ENCODE measurements around the gene RASAL3. TPM values are rescaled to one million over a fixed set of nuclear protein-coding genes. Genes with fewer than 3 reads are reported as not detected.

The RASAL3 gene
- polyA plus RNA-seq, 4 donors: 1.3 to 8.1 (median 3.0) TPM

DNA sequence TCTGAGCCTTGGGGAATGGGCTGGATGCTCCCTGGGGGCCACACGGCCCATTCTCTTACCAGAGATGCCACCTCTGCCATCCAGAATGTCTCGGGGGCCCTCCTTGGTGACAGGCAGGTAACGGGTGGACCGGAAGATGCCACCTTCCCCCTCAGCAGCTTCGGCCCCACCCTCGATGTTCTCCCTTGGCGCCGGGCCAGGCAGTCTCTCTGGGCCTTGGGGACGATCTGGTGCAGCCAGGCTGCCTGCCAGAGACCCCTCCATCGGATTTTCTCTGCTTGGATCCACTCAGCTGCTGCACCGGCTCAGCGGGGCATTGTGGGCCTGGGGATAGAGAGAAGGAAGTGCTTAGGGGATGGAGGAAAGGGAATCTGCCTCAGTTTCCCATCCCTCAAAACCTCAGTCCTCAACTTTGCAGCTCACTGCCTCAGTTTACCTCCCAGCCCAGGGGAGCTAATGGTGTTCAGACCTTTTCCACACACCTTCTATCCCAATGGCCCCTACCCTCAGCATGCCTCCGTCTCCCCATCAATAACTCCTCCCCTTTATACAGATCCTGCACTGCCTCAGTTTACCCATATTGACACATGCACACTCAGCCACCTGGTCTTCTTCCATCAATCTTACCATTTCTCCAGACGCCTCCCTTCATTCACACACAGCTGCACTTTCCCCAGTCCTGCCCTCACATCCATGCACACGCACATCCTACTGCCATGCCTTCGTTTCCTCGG, 16.1 kb downstream of the RASAL3 start:
- peaks cover 0 to 6% (median 0%) of the 10 kb centered on the region in 3 donors for H3K27me3 ChIP-seq (ENCODE audit: control insufficient read depth in 3 of 3, insufficient read depth in 3 of 3, low read length in 3 of 3)
- peaks cover 0 to 10% (median 3%) of the 10 kb centered on the region in 3 donors for H3K4me1 ChIP-seq (ENCODE audit: control insufficient read depth in 3 of 3, insufficient read depth in 2 of 3, low read depth in 1 of 3, low read length in 2 of 3)
- DNase-seq (no peak), FAIRE-seq (no peak)
- peak overlapping the region in 1 of 3 donors; percentile 49 for H3K4me3 ChIP-seq (ENCODE audit: low read depth in 1 of 3, low read length in 3 of 3)
- 54 to 61% (median 60%) methylated on average over 17 of the region's 17 CpGs for WGBS, 3 donors
- peaks cover 0 to 4% of the 10 kb centered on the region in 2 donors for H3K9me3 ChIP-seq (ENCODE audit: control insufficient read depth in 2 of 2, insufficient read depth in 1 of 2, low read depth in 1 of 2, low read length in 1 of 2)
- no peak overlapping the region for H3K27ac ChIP-seq (ENCODE audit: low read depth in 1 of 3, low read length in 2 of 3)
- H3K36me3 ChIP-seq (ENCODE audit: control insufficient read depth in 3 of 3, insufficient read depth in 2 of 3, low read depth in 1 of 3, low read length in 3 of 3): no peaks in the 10 kb centered on the region

DNA sequence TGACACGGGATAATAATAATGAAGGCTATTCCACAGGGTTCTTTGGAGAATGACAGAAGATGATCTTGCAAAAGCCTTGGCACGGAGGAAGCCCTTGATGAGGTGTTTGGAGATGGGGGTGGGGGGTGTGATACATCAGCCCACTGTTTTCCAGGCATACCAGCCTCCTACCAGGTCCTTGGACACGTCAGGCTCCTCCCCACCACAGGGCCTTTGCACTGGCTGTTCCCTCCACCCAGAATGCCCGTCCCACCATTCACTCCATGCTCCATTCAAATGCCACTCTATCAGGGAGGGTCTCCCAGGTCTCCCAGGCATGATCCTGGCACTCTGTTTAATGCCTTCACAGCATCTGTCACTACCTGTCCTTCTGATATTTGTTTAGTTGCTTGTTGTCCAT, 17.3 kb downstream of the RASAL3 start:
- Histone ChIP-seq H3K9me3 (ENCODE audit: control insufficient read depth in 2 of 2, insufficient read depth in 1 of 2, low read depth in 1 of 2, low read length in 1 of 2) (peaks cover 0 to 3% of the 10 kb centered on the region in 2 donors), H3K4me3 (ENCODE audit: low read depth in 1 of 3, low read length in 3 of 3) (no peak overlapping the region), H3K27ac (ENCODE audit: low read depth in 1 of 3, low read length in 2 of 3) (no peak overlapping the region), H3K36me3 (ENCODE audit: control insufficient read depth in 3 of 3, insufficient read depth in 2 of 3, low read depth in 1 of 3, low read length in 3 of 3) (no peaks in the 10 kb centered on the region), H3K4me1 (ENCODE audit: control insufficient read depth in 3 of 3, insufficient read depth in 2 of 3, low read depth in 1 of 3, low read length in 2 of 3) (peaks cover 0 to 4% (median 0%) of the 10 kb centered on the region in 3 donors), H3K27me3 (ENCODE audit: control insufficient read depth in 3 of 3, insufficient read depth in 3 of 3, low read length in 3 of 3) (no peaks in the 10 kb centered on the region)
- DNase-seq (no peak), FAIRE-seq (no peak)
- WGBS, 3 donors: 84 to 88% (median 87%) methylated on average over 4 of the region's 4 CpGs

DNA sequence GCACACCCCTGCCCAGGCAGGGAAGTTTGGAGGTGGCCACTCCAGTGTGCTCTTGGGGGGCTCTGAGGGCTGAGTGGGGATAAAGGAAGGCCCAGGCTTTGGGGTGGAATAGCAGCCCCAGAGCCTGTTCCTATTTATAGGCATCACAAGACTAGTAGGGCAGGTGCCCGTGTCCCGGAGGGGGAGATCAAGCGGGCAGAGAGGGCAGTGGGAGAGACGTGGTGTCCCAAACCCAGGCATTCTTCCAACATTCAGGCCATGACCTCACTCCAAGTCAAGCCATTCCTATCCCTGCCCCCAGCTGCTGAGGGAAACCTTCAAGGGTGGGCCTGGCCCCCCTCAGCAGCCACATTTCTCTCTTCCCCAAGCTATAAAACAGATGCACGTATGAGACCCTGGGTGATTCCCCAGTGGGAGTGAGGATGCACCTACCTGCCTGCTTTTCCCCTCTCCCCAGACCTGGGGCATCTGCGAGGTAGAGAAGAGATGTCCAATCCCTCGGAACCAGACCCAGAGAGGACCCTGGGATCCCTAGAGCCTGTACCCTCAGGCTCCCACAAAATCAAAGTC, 18.5 kb downstream of the RASAL3 start:
- FAIRE-seq (no peak), DNase-seq (no peak)
- H3K9me3 ChIP-seq (ENCODE audit: control insufficient read depth in 2 of 2, insufficient read depth in 1 of 2, low read depth in 1 of 2, low read length in 1 of 2): no peaks in the 10 kb centered on the region
- H3K4me3 ChIP-seq (ENCODE audit: low read depth in 1 of 3, low read length in 3 of 3): no peak overlapping the region
- no peaks in the 10 kb centered on the region for H3K36me3 ChIP-seq (ENCODE audit: control insufficient read depth in 3 of 3, insufficient read depth in 2 of 3, low read depth in 1 of 3, low read length in 3 of 3)
- WGBS, 3 donors: 74 to 78% (median 76%) methylated on average over 6 to 7 of the region's 7 CpGs
- peaks cover 0 to 4% (median 0%) of the 10 kb centered on the region in 3 donors for H3K4me1 ChIP-seq (ENCODE audit: control insufficient read depth in 3 of 3, insufficient read depth in 2 of 3, low read depth in 1 of 3, low read length in 2 of 3)
- no peak overlapping the region for H3K27ac ChIP-seq (ENCODE audit: low read depth in 1 of 3, low read length in 2 of 3)
- no peaks in the 10 kb centered on the region for H3K27me3 ChIP-seq (ENCODE audit: control insufficient read depth in 3 of 3, insufficient read depth in 3 of 3, low read length in 3 of 3)

DNA sequence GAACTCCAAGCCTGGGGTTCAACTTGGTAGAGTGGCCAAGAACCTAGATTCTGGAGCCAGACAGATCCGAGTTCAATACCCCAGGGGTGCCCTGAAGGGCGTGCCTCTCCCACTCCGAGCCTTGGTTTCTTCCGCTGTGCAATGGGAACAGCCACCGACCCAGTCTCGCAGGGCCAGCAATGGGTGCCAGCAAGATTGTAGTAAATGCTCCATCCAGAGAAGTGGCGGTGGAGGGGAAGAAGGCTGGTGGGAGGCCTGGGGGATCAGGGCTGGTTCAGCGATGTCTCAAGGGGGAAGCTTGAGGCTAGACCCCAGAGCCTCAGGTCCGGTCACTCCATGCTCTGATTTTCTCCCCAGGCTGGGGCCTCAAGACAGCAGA, 19.1 kb downstream of the RASAL3 start:
- Histone ChIP-seq H3K9me3 (ENCODE audit: control insufficient read depth in 2 of 2, insufficient read depth in 1 of 2, low read depth in 1 of 2, low read length in 1 of 2) (no peaks in the 10 kb centered on the region), H3K4me3 (ENCODE audit: low read depth in 1 of 3, low read length in 3 of 3) (no peak overlapping the region), H3K36me3 (ENCODE audit: control insufficient read depth in 3 of 3, insufficient read depth in 2 of 3, low read depth in 1 of 3, low read length in 3 of 3) (no peaks in the 10 kb centered on the region), H3K27ac (ENCODE audit: low read depth in 1 of 3, low read length in 2 of 3) (no peak overlapping the region), H3K4me1 (ENCODE audit: control insufficient read depth in 3 of 3, insufficient read depth in 2 of 3, low read depth in 1 of 3, low read length in 2 of 3) (peaks cover 0 to 4% (median 0%) of the 10 kb centered on the region in 3 donors), H3K27me3 (ENCODE audit: control insufficient read depth in 3 of 3, insufficient read depth in 3 of 3, low read length in 3 of 3) (no peaks in the 10 kb centered on the region)
- WGBS, 3 donors: 89 to 93% (median 90%) methylated on average over 9 of the region's 9 CpGs
- FAIRE-seq (no peak), DNase-seq (no peak)

DNA sequence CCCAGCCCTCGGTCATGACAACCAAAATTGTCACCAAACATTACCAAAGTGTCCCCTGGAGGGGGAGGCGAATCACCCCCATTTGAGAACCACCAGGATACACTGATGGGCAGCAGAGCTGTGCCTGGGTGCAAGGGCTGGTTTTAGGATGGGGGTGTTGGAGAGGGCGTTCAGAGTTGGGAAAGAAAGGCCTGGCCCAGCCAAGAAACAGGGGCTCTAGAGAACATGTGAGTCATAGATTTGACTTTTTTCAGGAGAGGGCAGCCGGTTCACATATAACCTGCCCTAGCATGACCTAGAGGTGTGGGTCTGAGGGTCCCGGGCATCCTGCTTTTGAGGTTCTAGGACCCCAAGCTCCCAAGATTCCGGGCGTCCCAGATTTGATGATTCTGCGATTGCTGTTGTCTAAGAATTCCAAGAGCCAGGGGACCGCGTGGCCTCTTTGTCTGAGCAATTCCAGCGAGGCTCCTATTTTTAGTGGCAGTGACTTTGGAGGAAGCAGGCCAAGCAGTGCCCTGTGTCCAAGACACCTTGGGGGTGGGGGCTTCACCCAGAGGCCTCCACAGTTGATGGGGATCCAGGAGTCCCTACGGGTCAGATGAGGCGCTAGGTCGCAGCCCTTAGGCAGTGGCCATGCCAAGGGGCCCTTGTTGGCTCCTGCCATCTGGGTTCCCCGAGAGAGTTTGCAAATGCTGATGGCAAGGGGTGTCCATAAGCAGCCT, 19.7 kb downstream of the RASAL3 start:
- peaks cover 0 to 4% (median 0%) of the 10 kb centered on the region in 3 donors for H3K4me1 ChIP-seq (ENCODE audit: control insufficient read depth in 3 of 3, insufficient read depth in 2 of 3, low read depth in 1 of 3, low read length in 2 of 3)
- no peaks in the 10 kb centered on the region for H3K36me3 ChIP-seq (ENCODE audit: control insufficient read depth in 3 of 3, insufficient read depth in 2 of 3, low read depth in 1 of 3, low read length in 3 of 3)
- 89 to 92% (median 90%) methylated on average over 15 of the region's 15 CpGs for WGBS, 3 donors
- DNase-seq (no peak), FAIRE-seq (no peak)
- H3K9me3 ChIP-seq (ENCODE audit: control insufficient read depth in 2 of 2, insufficient read depth in 1 of 2, low read depth in 1 of 2, low read length in 1 of 2): no peaks in the 10 kb centered on the region
- no peaks in the 10 kb centered on the region for H3K27me3 ChIP-seq (ENCODE audit: control insufficient read depth in 3 of 3, insufficient read depth in 3 of 3, low read length in 3 of 3)
- no peak overlapping the region for H3K4me3 ChIP-seq (ENCODE audit: low read depth in 1 of 3, low read length in 3 of 3)
- H3K27ac ChIP-seq (ENCODE audit: low read depth in 1 of 3, low read length in 2 of 3): no peak overlapping the region

DNA sequence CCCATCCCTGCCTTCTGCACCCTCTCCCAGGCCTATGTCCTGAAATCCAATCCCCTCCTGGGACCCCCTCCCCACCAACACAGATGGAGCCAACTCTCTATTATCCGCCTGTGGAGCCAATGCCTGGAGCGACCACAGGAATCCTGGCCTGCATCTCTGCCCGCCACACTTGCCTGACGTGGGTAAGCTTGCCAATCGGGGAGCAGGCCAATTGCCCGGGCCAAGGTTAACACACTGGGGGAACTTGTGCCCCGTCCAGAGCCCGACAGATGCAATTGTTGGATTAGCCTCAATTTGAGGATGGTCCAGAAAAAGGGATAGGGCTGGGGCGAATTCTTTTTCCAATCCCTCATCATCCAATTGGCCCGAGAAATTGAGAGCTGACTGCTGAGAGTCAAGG, 20.5 kb downstream of the RASAL3 start:
- Histone ChIP-seq H3K9me3 (ENCODE audit: control insufficient read depth in 2 of 2, insufficient read depth in 1 of 2, low read depth in 1 of 2, low read length in 1 of 2) (no peaks in the 10 kb centered on the region), H3K27ac (ENCODE audit: low read depth in 1 of 3, low read length in 2 of 3) (no peak overlapping the region), H3K27me3 (ENCODE audit: control insufficient read depth in 3 of 3, insufficient read depth in 3 of 3, low read length in 3 of 3) (no peaks in the 10 kb centered on the region), H3K4me1 (ENCODE audit: control insufficient read depth in 3 of 3, insufficient read depth in 2 of 3, low read depth in 1 of 3, low read length in 2 of 3) (peaks cover 0 to 2% (median 0%) of the 10 kb centered on the region in 3 donors), H3K36me3 (ENCODE audit: control insufficient read depth in 3 of 3, insufficient read depth in 2 of 3, low read depth in 1 of 3, low read length in 3 of 3) (no peaks in the 10 kb centered on the region), H3K4me3 (ENCODE audit: low read depth in 1 of 3, low read length in 3 of 3) (no peak overlapping the region)
- 82 to 90% (median 84%) methylated on average over 10 of the region's 10 CpGs for WGBS, 3 donors
- no peak for DNase-seq
- FAIRE-seq: no peak

DNA sequence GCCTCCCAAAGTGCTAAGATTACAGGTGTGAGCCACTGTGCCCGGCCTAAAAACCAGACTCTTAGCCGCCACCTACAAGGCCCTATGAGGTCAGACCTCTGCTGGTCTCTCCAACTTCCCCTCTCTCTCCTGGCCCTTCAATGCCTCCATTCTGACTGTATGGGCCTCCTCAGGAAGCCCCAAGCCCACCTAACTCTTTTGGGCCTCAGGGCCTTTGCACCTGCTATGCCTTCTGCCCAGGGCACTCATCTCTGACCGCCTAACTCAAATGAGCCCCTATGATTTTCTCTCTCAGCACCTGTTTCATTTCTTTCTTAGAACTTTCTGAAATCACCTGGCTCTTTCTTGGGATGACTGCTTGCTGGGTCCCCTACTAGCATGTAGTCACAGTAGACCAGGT, 21.0 kb downstream of the RASAL3 start:
- FAIRE-seq (no peak), DNase-seq (no peak)
- H3K27me3 ChIP-seq (ENCODE audit: control insufficient read depth in 3 of 3, insufficient read depth in 3 of 3, low read length in 3 of 3): no peaks in the 10 kb centered on the region
- H3K9me3 ChIP-seq (ENCODE audit: control insufficient read depth in 2 of 2, insufficient read depth in 1 of 2, low read depth in 1 of 2, low read length in 1 of 2): no peaks in the 10 kb centered on the region
- H3K27ac ChIP-seq (ENCODE audit: low read depth in 1 of 3, low read length in 2 of 3): no peak overlapping the region
- no peaks in the 10 kb centered on the region for H3K4me1 ChIP-seq (ENCODE audit: control insufficient read depth in 3 of 3, insufficient read depth in 2 of 3, low read depth in 1 of 3, low read length in 2 of 3)
- 94 to 95% (median 94%) methylated on average over 3 of the region's 3 CpGs for WGBS, 3 donors
- H3K4me3 ChIP-seq (ENCODE audit: low read depth in 1 of 3, low read length in 3 of 3): no peak overlapping the region
- H3K36me3 ChIP-seq (ENCODE audit: control insufficient read depth in 3 of 3, insufficient read depth in 2 of 3, low read depth in 1 of 3, low read length in 3 of 3): no peaks in the 10 kb centered on the region

DNA sequence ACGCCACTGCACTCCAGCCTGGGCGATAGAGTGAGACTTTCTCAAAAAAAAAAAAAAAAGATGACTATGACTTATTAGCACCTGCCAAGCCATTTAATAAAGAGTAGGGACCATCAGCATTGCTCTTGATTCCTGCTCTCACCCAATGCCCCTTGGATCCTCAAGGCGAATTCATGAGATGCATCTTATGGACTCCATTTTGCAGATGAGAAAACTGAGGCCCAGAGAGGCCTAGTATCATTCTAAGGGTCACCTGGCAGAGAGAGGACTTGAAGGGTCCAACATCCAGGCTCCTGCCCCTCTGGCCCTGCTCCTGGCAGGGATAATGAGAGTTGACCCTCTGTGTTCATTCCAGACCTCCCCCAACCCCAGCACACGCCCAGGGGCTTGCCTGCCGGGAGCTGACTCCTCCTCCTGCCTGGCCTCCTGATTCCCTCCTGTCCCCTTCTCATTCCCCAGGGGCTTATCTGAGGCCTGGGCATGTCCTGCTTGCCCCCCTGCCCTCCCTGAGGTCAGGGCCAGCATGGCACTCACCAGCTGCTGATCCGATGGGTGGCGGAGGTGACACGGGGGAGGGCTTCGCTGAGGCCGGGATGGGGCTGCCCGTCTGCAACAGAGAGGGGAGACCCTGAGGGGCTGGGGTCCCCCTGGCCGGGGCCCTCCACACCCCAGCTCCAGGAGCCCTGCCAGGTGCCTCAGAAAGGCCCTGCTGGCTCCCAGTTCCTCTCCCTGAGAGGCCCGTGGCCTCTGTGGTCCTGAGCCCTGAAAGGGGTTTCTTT, 22.0 kb downstream of the RASAL3 start:
- H3K4me3 ChIP-seq (ENCODE audit: low read depth in 1 of 3, low read length in 3 of 3): no peak overlapping the region
- H3K4me1 ChIP-seq (ENCODE audit: control insufficient read depth in 3 of 3, insufficient read depth in 2 of 3, low read depth in 1 of 3, low read length in 2 of 3): no peaks in the 10 kb centered on the region
- no peak overlapping the region for H3K27ac ChIP-seq (ENCODE audit: low read depth in 1 of 3, low read length in 2 of 3)
- H3K27me3 ChIP-seq (ENCODE audit: control insufficient read depth in 3 of 3, insufficient read depth in 3 of 3, low read length in 3 of 3): no peaks in the 10 kb centered on the region
- FAIRE-seq (no peak), DNase-seq (no peak)
- 75 to 83% (median 82%) methylated on average over 13 of the region's 13 CpGs for WGBS, 3 donors
- no peaks in the 10 kb centered on the region for H3K9me3 ChIP-seq (ENCODE audit: control insufficient read depth in 2 of 2, insufficient read depth in 1 of 2, low read depth in 1 of 2, low read length in 1 of 2)
- no peaks in the 10 kb centered on the region for H3K36me3 ChIP-seq (ENCODE audit: control insufficient read depth in 3 of 3, insufficient read depth in 2 of 3, low read depth in 1 of 3, low read length in 3 of 3)

All from small intestine (tissue), 7 donors.